Right lobe of liver (tissue), 4 donors: ENCODE data around the gene LRRN2.

Source experiments
- POLR2A ChIP-seq: fragments of 450-650 bp; IDR thresholded peaks from one replicate; pipeline ENCODE4 v1.6.1; 2017; ENCODE audit warnings: antibody characterized with exemption, mild to moderate bottlenecking
- TF ChIP-seq, protein P1 (sequence below), 4 donors: fragments of 200-600 bp in 3 of 4; fragments of 450-650 bp in 1 of 4; IDR thresholded peaks; one replicate each; pipeline versions ENCODE4 v1.5.1 to v1.8.0; 2016 to 2022; ENCODE audit warnings: antibody characterized with exemption in 4 of 4, mild to moderate bottlenecking in 2 of 4
- donor health status: DM: no; HTN: no; CAD: no.
- donor health status: DM: no; HTN: no; CAD: no.
- donor health status: DM: no; HTN: yes; CAD: no.

- no peak for TF ChIP-seq POLR2A
- TF ChIP-seq, protein P1, sequence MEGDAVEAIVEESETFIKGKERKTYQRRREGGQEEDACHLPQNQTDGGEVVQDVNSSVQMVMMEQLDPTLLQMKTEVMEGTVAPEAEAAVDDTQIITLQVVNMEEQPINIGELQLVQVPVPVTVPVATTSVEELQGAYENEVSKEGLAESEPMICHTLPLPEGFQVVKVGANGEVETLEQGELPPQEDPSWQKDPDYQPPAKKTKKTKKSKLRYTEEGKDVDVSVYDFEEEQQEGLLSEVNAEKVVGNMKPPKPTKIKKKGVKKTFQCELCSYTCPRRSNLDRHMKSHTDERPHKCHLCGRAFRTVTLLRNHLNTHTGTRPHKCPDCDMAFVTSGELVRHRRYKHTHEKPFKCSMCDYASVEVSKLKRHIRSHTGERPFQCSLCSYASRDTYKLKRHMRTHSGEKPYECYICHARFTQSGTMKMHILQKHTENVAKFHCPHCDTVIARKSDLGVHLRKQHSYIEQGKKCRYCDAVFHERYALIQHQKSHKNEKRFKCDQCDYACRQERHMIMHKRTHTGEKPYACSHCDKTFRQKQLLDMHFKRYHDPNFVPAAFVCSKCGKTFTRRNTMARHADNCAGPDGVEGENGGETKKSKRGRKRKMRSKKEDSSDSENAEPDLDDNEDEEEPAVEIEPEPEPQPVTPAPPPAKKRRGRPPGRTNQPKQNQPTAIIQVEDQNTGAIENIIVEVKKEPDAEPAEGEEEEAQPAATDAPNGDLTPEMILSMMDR (IDR thresholded peaks at IDR 0.05) = no peak
These were observed 11.5 kb downstream of the LRRN2 start for GRCh38 chr1:204673909-204674649.
